DND-41 (cell line): ENCODE measurements around the gene ACBD6.

Source experiments
- CTCF ChIP-seq: IDR thresholded peaks from 2 replicates; pipeline ENCODE4 v1.5.1; 2012; ENCODE audit warnings: borderline replicate concordance, low read length, moderate library complexity, mild to moderate bottlenecking; ENCODE audit not compliant: poor library complexity, severe bottlenecking; ENCODE audit errors: extremely low read depth
- EZH2 ChIP-seq: IDR thresholded peaks from 3 replicates; pipeline ENCODE4 v1.6.1; 2012; ENCODE audit warnings: borderline replicate concordance, low read depth, mild to moderate bottlenecking, moderate library complexity, low read length, inconsistent platforms; ENCODE audit not compliant: severe bottlenecking

GRCh38 chr1:180277476-180278193, 224.7 kb downstream of the ACBD6 start:
- TF ChIP-seq CTCF = no peak
- TF ChIP-seq EZH2 = no peak
